BE2C (cell line): ENCODE measurements around the gene EHBP1L1. TPM values are rescaled to one million over a fixed set of nuclear protein-coding genes. Genes with fewer than 3 reads are reported as not detected.

Experiments
- DNase-seq: peaks from one replicate; pipeline ENCODE4 v3.0.0-alpha.2; 2020
- H3K27me3 ChIP-seq: fragments of 250-450 bp; sonication (Bioruptor Pico); 2 replicates; pipeline ENCODE4 v1.5.1; 2020; ENCODE audit warnings: mild to moderate bottlenecking
- H3K36me3 ChIP-seq: fragments of 250-450 bp; sonication (Bioruptor Pico); 2 replicates; pipeline ENCODE4 v1.5.1; 2020; ENCODE audit warnings: mild to moderate bottlenecking
- H3K4me1 ChIP-seq: fragments of 250-450 bp; sonication (Bioruptor Pico); 2 replicates; pipeline ENCODE4 v1.5.1; 2020
- H3K4me3 ChIP-seq: 2 replicates; pipeline ENCODE4 v1.5.1; 2011; ENCODE audit warnings: low read depth, low read length
- H3K9me3 ChIP-seq: fragments of 250-450 bp; sonication (Bioruptor Pico); 2 replicates; pipeline ENCODE4 v1.5.1; 2020
- polyA plus RNA-seq: library from polyadenylated mRNA; unstranded; fragments of >200 nt; gene quantifications from one replicate; pipeline ENCODE4 v1.2.1, GENCODE V29; 2012; ENCODE audit warnings: low read depth, missing spikeins; ENCODE audit not compliant: insufficient read length, insufficient read depth
- TF ChIP-seq, protein P1 (sequence below): IDR thresholded peaks from 2 replicates; pipeline ENCODE4 v1.5.1; 2012; ENCODE audit warnings: mild to moderate bottlenecking, low read depth, low read length

The EHBP1L1 gene
- 3.9 TPM for polyA plus RNA-seq

- Histone ChIP-seq H3K36me3 (peaks cover 4% of the 10 kb centered on the region; the same call in 1 of the 2 replicates), H3K4me1 (no peaks in the 10 kb centered on the region), H3K9me3 (no peaks in the 10 kb centered on the region), H3K27me3 (no peaks in the 10 kb centered on the region), H3K4me3 (no peak within 1 kb of the TSS)
- DNase-seq: peak; percentile 32
- TF ChIP-seq, protein P1, sequence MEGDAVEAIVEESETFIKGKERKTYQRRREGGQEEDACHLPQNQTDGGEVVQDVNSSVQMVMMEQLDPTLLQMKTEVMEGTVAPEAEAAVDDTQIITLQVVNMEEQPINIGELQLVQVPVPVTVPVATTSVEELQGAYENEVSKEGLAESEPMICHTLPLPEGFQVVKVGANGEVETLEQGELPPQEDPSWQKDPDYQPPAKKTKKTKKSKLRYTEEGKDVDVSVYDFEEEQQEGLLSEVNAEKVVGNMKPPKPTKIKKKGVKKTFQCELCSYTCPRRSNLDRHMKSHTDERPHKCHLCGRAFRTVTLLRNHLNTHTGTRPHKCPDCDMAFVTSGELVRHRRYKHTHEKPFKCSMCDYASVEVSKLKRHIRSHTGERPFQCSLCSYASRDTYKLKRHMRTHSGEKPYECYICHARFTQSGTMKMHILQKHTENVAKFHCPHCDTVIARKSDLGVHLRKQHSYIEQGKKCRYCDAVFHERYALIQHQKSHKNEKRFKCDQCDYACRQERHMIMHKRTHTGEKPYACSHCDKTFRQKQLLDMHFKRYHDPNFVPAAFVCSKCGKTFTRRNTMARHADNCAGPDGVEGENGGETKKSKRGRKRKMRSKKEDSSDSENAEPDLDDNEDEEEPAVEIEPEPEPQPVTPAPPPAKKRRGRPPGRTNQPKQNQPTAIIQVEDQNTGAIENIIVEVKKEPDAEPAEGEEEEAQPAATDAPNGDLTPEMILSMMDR: no peak
Observed at GRCh38 chr11:65575568-65576231, at the start of gene EHBP1L1. Gene EHBP1L1, plus strand, starts transcription at chr11:65576053. Its CDS starts 250 bp downstream, at chr11:65576303.

GRCh38 chr11:65526744-65527143 lies 49.1 kb upstream of the EHBP1L1 start:
- Histone ChIP-seq H3K9me3 (no peaks in the 10 kb centered on the region), H3K4me1 (no peaks in the 10 kb centered on the region), H3K36me3 (no peaks in the 10 kb centered on the region), H3K4me3 (no peak overlapping the region), H3K27me3 (no peaks in the 10 kb centered on the region)
- TF ChIP-seq, protein P1: no peak
- DNase-seq: no peak

DNA sequence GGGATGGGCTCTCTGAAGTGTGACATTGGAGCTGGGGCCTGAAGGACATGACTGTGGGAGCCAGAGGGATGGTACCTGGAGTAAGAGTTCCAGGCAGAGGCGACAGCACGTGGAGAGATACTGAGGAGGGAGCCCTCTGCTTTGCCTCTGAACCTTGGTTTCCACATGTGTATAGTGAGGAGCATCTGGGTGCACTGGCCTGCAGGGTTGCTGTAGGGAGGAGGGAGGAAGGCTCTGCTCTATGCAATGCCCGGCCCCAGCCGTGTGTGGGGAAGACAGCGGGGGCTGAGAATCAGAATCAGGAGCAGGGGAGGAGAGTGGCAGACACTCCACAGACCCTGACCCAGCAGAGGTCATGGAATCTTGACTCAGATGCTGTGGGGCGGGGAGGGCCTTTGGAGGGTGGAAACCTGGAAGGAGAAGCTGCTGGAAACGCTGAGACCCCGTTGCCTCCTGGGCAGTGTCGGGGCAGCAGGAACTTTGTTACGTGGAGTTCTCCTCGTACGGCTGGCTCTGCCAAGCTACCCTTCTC lies 47.0 kb upstream of the EHBP1L1 start:
- TF ChIP-seq, protein P1: no peak
- H3K4me1 ChIP-seq: no peaks in the 10 kb centered on the region
- H3K9me3 ChIP-seq: no peaks in the 10 kb centered on the region
- no peaks in the 10 kb centered on the region for H3K36me3 ChIP-seq
- H3K27me3 ChIP-seq: no peaks in the 10 kb centered on the region
- no peak overlapping the region for H3K4me3 ChIP-seq
- no peak for DNase-seq

GRCh38 chr11:65529475-65530156 lies 46.2 kb upstream of the EHBP1L1 start:
- no peaks in the 10 kb centered on the region for H3K9me3 ChIP-seq
- H3K27me3 ChIP-seq: no peaks in the 10 kb centered on the region
- no peak overlapping the region for H3K4me3 ChIP-seq
- H3K4me1 ChIP-seq: no peaks in the 10 kb centered on the region
- DNase-seq: no peak
- TF ChIP-seq, protein P1: no peak
- no peaks in the 10 kb centered on the region for H3K36me3 ChIP-seq

DNA sequence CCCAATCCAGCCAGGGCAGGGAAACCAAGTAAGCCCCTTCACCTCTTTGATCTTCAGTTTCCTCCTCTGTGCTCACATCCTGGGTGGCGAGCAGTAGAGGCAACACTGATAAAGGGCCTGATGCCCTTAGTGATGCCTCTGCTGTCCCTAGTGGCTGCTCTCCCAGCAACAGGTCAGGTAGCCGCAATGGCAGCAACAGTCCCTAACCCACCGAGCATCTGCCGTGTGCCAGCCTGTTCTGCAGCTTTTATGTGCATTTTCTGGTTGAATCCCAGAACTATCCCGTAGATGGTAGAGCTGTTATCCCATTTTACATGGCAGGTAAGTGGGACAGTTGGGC lies 45.7 kb upstream of the EHBP1L1 start:
- Histone ChIP-seq H3K36me3 (no peaks in the 10 kb centered on the region), H3K4me1 (no peaks in the 10 kb centered on the region), H3K4me3 (no peak overlapping the region), H3K27me3 (no peaks in the 10 kb centered on the region), H3K9me3 (no peaks in the 10 kb centered on the region)
- TF ChIP-seq, protein P1: no peak
- DNase-seq: no peak
